GM18867 (cell line): ENCODE data around the gene PPP6R3.
A peak's percentile ranks its signal among the peaks of the same experiment; 100 is the strongest.
"Not testable (repeated sequence)": the region's sequence is repeated elsewhere in the genome, so short reads cannot be mapped to it uniquely, and the experiment has no call there.

ENCODE experiments used
- ATAC-seq: cut with Tn5 transposase; IDR thresholded peaks from one replicate; pipeline ENCODE4 v1.9.1; 2021; ENCODE audit warnings: mild to moderate bottlenecking, moderate library complexity; ENCODE audit not compliant: unreplicated experiment

The PPP6R3 gene

DNA sequence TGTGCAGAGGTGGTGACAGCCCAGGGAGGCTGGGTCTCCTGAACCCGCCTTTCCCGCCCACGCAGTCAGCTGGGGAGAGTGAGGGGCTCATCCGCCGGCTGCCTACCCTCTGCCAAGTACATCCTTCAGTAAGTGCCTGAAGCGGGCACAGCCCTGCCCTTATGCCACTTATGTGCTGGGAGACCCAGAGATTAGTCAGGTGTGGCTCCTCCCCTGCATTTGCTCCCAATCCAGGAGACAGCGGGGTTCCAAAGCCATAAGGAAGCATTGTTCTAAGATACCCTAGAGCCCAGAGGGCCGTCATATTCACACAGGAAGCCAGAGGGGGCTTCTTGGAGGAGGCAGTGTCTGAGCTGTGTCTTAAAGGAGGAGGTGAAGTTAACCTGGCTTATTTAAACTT, 5.8 kb upstream of the PPP6R3 start:
- ATAC-seq, result no peak

DNA sequence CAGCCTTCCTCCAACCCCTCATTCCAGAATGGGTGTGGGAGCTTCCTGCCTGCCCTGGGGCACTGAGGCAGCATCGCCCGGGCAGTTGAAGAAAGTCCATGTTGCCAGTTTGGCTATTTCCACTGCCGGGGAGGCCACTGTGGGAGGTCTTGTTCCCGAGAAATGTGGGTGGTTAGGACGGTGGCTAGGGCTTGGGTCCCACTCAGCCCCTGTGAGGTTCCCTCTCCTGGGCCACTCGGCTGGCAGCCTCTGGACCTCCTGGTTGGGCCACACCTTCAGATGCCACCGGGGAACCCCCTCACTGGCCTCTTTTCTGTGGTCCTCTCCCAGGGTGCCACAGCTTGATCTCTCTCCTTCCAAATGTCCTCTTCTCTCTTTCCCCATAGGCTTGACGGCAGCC, 5.1 kb upstream of the PPP6R3 start:
- no peak for ATAC-seq

DNA sequence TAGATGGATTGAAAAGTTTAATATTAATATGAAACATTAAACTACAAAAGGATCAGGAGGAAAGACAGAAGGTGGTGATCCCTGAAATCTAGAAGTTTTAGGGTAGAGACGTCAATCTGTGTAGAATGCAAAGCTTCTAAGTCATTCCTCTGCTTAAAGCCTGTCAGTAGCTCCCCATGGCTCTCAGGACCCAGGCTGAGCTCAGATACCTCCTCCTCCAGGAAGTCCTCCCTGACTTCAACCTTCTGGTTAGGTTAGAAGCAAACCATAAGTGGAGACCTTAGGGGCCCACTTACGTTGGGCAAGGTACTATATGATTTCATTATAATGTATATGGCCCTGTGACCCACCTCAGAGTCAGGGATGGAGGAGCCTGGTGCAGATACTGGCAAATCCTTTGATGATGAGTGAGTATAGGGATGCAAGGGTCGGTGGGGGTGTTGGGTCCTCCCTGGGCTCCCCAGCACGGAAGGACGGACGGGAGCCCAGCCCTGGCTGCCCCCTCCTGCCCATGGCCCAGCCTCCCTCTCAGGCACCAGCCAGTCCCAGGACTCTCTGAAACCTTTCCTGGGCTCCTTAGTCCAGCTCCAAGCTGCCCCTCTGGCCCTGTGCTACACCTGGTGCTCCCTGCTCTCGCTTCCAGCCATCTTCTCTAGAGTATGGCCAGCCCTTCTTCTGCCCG, 3.2 kb upstream of the PPP6R3 start:
- no peak for ATAC-seq

DNA sequence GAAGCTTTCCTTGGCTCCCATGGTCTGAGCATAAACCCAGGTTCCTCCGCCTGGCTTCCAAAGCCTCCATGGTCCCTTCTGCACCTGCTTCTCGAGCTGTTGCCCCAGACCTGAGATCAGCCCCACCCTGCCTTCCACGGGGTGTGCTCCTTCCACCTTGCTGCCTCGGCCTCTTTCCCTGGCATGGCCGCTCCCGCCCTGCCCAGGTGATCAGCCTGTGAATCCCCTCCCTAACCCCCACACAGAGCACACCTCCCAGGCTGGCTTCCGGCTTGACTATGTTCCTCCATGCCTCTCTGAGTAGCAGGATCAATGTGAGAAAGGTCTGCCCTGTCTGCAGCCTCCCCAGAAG, 2.7 kb upstream of the PPP6R3 start:
- ATAC-seq, result no peak

DNA sequence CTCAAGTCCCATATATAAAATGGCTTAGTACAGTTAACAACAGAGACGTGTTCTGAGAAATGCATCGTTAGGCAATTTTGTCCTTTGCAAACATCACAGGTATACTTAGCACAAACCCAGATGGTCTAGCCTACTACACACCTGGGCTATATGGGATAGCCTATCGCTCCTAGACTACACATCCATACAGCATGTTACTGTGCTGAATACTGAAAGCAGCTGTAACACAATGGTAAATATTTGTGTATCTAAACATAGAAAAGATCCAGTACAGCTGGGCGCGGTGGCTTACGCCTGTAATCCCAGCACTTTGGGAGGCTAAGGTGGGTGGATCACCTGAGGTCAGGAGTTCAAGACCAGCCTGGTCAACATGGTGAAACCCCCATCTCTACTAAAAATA, 2.2 kb upstream of the PPP6R3 start:
- not testable (repeated sequence) for ATAC-seq

DNA sequence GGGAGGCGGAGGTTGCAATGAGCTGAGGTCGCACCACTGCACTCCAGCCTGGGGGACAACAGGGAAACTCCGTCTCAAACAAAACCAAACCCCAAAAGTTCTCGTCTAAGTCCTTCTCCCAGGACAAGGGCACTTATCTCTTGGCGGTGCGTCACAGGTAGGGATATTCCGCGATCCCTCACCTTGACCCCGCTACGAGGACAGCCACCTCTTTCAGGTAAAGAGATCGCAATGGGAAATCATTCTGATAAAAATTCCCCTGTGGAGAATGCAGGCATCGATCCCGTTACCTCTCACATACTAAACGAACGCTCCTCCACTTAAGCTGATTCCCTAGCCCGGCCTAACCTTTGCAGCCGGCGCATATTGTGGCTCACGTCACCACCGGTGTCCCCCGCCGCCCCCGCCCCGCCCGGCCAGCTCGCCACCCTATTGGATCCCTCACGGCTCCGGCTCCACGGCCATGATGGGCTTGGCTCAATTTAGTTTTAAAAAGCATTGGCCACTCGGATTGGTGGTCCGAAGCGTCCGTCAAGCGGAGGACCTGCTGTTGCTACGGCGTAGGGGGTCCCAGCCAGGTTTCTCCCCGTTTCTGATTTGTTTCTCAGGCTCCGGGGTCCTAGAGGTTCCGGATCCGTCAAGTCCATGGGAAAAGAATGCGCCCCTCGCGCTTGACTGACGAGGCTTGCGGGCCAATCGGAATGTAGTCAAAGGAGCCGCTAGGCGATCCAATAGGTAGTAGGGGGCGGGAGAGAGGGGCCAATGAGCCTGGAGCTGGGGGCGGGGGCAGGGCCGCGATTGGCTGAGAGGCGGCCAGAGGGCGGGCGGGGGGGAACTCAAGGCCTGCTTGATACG, 439 bp upstream of the PPP6R3 start:
- peak; percentile 80 for ATAC-seq

DNA sequence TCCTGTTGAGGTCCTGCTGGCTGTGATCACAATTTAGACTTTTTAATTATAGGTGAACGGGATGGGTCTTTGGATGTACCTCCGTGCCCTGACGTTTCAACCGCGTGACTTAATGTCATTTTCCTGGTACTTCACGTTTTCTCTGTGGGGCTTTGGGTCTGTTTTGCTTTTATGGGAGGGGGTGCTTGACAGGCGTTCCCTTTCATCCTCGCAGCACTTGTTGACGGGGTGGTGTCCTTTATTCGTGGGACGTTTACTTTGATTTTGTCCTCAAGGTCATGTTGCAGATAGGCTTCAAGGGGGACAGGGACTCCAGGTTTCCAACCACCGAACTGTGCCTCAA, 994 bp downstream of the PPP6R3 start:
- ATAC-seq, result no peak

DNA sequence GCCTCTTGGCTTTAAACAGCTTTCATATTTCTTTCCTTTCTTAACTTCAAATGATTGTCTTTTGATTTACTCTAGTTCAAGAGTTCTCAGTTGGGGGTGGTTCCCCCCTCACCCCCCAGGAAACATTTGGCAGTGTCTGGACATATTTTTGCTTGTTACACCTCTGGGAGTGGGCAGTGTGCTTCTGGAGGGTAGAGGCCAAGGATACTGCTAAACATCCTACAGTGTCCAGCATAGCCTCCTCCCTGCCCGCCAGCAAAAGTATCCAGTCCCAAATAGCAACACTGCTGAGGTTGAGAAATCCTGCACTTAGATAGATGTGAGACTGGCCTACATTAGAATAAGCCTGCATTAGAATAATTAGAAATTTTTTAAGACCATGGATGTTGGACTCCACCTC, 3.2 kb downstream of the PPP6R3 start:
- ATAC-seq, result no peak

DNA sequence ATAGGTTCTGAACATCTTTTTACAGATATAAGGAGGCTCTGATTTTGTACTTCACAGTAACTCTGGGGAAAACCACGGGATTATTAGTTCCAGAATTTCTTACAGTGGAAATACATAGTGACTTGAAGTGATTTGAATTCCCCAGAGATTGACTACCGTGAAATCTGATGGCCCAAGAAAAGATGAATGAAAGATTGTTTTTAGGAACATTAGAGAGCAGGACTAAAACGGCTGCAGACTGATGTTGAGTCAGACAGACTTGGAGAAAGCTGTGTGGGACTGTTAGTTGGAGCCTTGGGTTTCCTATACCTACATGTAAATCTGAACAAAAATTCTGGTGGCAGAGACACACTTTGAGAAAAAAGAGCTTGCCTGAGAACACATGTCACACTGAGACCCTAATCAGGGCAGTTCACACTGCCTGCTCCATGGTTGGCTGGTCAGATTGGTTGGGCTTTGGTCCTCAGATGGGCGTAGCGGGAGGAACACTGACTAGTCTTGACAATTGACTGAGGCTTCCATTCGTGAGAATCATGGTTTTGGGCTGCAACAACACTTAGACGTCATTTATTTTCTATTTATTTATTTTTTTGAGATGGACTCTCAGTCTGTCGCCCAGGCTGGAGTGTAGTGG, 6.8 kb downstream of the PPP6R3 start:
- ATAC-seq, result no peak

DNA sequence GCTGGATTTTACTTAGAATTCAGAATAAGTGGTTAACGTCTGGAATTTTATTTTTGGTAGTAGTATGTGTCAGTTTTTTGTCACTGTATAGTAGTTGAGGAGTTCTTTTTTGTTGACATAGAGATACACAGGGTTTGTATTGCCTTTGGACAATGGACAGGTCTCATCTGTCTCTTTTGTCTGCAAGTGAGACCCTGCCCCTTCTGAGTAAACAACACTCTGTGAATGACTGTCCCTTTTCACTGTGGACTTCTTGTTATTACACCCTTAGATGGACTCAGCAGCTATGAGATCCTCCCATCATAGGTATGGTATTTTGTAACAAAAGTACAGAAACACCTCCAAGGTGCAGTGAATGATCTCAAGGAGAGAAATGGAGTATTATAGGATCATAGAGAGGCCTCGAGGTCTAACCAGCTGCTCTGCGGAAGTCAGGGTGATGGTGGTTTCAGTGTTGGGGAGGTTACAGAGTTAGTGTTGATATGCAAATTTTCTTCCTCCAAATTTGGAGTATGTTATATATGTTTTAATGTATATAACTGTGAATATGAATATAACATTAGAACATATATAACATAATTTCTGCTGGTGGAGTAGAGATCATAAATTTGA, 7.8 kb downstream of the PPP6R3 start:
- no peak for ATAC-seq

DNA sequence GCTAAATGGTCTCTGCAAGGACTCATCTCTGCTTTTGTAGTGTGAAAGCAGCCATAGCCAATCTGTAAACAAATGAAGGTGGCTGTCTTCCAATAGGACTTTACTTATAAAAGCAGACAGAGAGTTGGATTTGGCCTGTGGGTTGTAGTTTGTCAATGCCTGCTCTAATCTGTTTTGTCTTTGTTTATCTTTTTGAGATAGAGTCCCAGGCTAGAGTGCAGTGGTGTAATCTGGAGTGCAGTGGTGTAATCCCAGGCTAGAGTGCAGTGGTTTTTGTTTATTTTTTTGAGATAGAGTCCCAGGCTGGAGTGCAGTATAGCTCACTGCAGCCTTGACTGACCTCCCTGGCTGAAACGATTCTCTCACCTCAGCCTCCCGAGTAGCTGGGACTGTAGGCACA, 8.6 kb downstream of the PPP6R3 start:
- no peak for ATAC-seq

DNA sequence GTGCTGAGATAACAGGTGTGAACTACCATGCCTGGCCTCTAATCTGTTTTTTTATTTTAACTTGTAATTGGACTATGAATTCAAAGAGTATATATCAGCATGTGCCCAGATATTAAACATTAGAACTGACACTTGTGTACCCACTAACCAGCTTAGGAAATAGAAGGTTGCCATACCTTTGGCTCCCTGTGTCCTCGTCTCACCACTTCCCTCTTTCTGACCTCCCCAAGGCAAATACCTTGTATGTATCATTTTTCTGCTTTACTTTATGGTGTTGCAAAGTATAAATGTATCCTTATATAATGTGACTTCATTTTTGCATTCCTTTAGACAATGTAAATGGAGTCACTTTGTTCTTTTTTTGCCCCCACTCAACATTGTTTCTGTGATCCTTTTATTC, 9.1 kb downstream of the PPP6R3 start:
- no peak for ATAC-seq

DNA sequence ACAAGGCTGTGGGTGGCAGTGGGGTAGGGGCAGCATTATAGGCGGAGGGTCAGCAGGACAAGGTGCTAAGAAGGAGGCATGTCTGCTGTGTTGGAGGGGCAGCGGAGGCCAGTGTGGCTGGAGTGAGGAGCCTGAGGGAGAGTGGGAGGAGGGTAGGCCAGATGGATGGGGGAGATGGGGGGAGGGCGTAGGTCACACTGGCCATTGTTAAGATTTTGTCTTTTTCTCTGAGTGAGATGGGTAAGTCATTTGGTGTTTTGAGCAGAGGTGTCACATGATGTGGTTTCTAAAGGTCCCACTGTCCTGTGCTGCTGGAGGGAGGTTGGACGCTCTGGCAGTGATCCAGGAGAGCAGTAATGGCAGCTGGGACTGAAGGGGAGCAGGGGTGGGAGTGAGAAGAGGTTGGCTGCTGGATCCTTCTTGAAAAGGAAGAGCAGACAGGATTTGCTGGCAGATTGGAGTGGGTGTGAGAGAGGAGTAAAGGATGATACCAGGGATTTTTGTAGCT, 9.8 kb downstream of the PPP6R3 start:
- no peak for ATAC-seq

DNA sequence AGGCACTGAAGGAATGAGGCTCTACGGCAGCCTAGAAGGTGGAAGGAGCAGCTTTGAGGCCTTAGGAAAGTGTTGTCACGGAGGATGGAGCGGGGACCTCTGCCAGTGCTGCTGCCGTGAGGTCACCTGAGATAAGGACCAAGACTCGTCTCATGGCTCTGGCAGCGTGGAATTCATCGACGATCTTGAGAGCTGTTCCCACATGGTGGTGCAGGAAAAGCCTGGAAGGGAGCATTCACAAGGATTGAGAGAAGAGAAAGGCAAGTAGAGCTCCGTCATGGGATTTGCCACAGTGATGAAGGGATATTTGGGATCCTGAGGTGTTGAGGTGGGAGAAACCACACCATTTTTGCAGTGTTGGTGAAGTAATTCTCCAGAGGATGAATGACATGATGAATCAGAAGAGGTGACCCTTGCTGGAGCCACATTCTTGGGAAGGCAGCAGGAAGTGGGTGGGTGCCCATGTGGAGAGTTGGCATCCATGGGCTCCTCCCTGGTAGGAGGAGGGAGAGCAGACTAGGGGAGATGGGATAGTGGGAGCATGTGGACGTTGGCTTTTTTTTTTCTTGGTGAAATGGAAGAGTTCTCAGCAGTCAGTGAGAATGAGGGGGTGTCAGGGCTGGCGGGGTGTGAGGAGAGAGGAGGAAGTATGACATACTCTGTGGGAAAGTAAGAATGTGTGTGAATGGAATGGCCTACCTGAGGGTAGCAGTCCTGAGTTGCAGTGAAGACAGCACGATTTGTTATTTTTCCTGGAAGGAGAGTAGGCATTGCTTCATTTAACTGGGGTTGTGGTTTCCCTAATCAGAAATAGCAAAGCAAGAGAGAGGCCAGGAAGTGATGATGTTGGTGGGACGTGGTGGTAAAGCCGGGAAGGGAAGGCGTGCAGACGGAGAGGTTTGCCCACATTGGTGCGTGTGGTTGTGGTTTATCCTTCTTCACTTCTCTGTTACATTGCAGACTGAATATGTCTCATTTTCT, 11.1 kb downstream of the PPP6R3 start:
- no peak for ATAC-seq

DNA sequence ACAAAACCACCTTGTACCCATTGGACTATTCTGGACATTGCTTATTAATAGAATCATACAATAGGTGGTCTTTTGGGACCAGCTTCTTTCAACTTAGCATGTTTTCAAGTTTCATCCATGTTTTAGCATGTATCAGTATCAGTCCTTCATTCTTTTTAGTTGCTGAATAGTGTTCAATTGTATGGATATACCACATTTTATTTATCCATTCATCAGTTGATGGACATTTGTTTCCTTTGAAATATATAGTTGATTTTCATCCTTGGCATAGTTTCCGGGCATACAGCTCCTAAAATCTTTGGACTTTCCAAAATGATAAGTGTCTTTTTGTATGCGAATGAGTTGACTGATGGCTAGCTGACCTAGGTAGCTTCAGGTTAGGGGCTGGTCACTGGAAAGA, 12.2 kb downstream of the PPP6R3 start:
- ATAC-seq, result no peak

DNA sequence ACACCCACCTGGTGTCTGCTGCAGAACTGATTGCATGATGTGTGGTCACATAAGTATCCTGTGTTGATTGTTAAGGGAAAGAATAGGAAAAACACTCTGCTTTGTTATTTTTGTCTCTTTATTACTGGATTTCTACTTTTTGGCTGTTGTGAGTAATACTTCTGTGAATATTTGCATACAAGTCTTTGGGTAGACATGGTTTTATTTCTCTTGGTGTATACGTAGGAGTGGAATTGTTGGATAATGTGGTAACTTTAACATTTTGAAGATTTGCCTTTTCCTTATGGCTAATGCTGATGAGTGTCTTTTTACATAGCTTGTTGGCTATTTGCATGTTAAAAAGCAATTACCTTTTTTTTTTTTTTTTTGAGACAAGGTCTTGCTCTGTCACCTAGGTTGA, 13.1 kb downstream of the PPP6R3 start:
- ATAC-seq, result no peak

DNA sequence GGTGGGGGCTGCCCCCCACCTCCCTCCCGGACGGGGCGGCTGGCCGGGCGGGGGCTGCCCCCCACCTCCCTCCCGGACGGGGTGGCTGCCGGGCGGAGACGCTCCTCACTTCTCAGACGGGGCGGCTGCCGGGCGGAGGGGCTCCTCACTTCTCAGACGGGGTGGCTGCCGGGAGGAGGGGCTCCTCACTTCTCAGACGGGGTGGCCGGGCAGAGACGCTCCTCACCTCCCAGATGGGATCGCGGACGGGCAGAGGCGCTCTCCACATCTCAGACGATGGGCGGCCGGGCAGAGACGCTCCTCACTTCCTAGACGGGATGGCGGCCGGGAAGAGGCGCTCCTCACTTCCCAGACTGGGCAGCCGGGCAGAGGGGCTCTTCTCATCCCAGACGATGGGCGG, 15.1 kb downstream of the PPP6R3 start:
- ATAC-seq, result not testable (repeated sequence)

DNA sequence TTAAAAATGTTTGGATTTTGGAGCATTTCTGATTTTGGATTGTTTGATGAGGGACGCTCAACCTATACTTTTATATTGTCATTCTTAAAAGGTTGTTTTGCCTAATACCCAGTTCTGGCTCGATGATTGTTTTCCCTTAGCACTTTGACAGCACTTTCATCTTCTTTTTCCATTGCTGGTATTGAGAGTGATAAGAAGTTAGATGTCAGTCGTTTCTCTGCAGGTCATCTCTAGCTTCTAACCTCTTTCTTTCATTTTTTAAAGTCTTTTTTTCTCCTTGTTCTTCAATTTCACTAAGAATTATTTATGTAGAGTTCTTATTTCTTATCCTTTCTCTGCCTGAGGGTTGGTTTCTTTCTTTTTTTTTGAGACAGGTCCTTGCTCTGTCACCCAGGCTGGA, 18.8 kb downstream of the PPP6R3 start:
- ATAC-seq, result no peak

DNA sequence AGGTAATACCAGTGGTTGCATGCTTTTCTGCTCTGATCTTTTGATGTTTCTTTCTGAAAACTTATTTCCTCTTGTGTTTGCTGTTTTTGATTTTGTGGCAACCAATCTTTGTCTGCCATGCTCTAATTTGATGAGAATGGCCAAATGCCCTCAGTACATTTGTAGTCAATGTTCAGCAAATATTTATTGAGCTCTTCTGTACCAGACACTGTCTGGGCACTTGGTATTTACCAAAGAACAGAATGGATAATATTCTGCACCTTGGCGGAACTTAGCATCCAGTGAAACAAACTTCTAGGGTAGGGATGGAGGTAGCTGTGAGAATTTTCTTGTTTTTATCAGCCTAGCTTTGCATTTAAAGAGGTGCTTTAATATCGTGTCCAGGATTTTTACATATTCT, 19.6 kb downstream of the PPP6R3 start:
- no peak for ATAC-seq

DNA sequence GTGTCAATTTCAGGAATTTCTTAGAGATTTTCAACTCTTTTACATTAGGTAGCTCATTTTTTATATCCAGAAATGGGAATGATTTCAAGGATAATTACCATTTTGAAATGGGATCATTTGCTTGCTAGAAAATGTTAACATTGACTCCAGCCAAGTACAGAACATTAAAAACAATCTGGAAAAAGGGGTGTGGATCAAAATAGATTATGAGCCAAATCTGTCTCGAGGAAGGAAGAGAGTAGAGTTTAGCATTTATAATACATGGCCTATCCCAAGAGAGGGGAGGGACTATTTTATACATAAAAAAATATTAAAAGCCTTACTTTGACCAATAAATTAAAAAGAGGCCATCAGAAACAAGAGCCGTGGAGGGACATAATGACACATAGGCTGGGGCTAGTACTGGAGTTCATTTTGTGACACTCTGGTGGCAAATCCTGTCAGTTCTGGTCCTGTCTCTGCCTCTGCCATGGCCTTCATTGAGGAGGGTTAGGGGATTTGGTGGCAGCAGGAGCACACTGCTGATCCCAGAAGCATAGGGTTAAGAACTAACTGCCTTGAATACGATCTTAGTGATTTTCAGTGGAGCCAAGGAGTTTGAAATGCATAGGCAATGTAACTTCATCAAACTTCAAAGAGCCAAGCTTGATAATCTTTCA, 20.4 kb downstream of the PPP6R3 start:
- no peak for ATAC-seq
